HepG2 (cell line): Measurements from ENCODE around the gene TUBA4A.

Source experiments
- ERF ChIP-seq: IDR thresholded peaks from 2 replicates; pipeline ENCODE4 v1.6.1; 2018; ENCODE audit warnings: missing biosample characterization, missing genetic modification reagents
- NR3C1 ChIP-seq: sonication (generic); formaldehyde crosslinking; IDR thresholded peaks from 2 replicates; pipeline ENCODE4 v1.4.0; 2020; ENCODE audit warnings: missing genetic modification reagents
- NRL ChIP-seq: sonication (generic); formaldehyde crosslinking; IDR thresholded peaks from 2 replicates; pipeline ENCODE4 v1.5.0; 2020; ENCODE audit warnings: missing genetic modification reagents, mild to moderate bottlenecking, moderate library complexity, borderline replicate concordance
- POLR2AphosphoS5 ChIP-seq: IDR thresholded peaks from 2 replicates; pipeline ENCODE4 v1.6.1; 2012; ENCODE audit warnings: low read depth, low read length
- REST ChIP-seq, 2 experiments: IDR thresholded peaks; 2 replicates each; pipeline ENCODE4 v1.6.1; 2011 to 2012; ENCODE audit warnings: low read length in 2 of 2, borderline replicate concordance in 1 of 2, low read depth in 1 of 2, mild to moderate bottlenecking in 1 of 2, moderate library complexity in 1 of 2
- RFX1 ChIP-seq: fragments of 450-650 bp; IDR thresholded peaks from 2 replicates; pipeline ENCODE4 v1.6.1; 2017
- SMAD1 ChIP-seq: sonication (generic); formaldehyde crosslinking; IDR thresholded peaks from 2 replicates; pipeline ENCODE4 v1.4.0; 2020; ENCODE audit warnings: missing genetic modification reagents, low read depth, mild to moderate bottlenecking, borderline replicate concordance
- TCF12 ChIP-seq, 2 experiments: fragments of 450-650 bp in 1 of 2; sonication (generic) in 1 of 2; formaldehyde crosslinking in 1 of 2; IDR thresholded peaks; 2 replicates each; pipeline versions ENCODE4 v1.6.1 to v1.8.0; 2017 to 2022; ENCODE audit warnings: antibody characterized with exemption in 1 of 2, mild to moderate bottlenecking in 1 of 2, missing genetic modification reagents in 1 of 2, moderate library complexity in 1 of 2
- THAP8 ChIP-seq: sonication (generic); formaldehyde crosslinking; IDR thresholded peaks from 2 replicates; pipeline ENCODE4 v1.5.1; 2020; ENCODE audit warnings: missing genetic modification reagents, mild to moderate bottlenecking, borderline replicate concordance
- XRCC5 ChIP-seq: fragments of 200-400 bp; formaldehyde crosslinking; optimal IDR thresholded peaks from 2 replicates; pipeline ENCODE3; 2017; ENCODE audit warnings: mild to moderate bottlenecking, low read length
- ZKSCAN1 ChIP-seq: fragments of 150-350 bp; IDR thresholded peaks from 2 replicates; pipeline ENCODE4 v1.6.1; 2014; ENCODE audit warnings: low read length
- ZNF768 ChIP-seq: sonication (generic); formaldehyde crosslinking; IDR thresholded peaks from 2 replicates; pipeline ENCODE4 v1.4.0; 2020; ENCODE audit warnings: missing genetic modification reagents
- ZNF777 ChIP-seq: sonication (generic); formaldehyde crosslinking; IDR thresholded peaks from 2 replicates; pipeline ENCODE4 v1.4.0; 2020; ENCODE audit warnings: missing genetic modification reagents

- TF ChIP-seq ZKSCAN1 = no peak
- no peak for TF ChIP-seq ZNF777
- TF ChIP-seq NR3C1 (CRISPR knock-in tag) = no peak
- TF ChIP-seq SMAD1 (CRISPR knock-in tag) = no peak
- TF ChIP-seq XRCC5 = no peak
- TF ChIP-seq ZNF768 (CRISPR knock-in tag) = no peak
- no peak for TF ChIP-seq TCF12 (IDR thresholded peaks at IDR 0.05)
- TF ChIP-seq TCF12 (CRISPR knock-in tag; IDR thresholded peaks at IDR 0.05) = no peak
- no peak for TF ChIP-seq RFX1
- no peak for TF ChIP-seq NRL (CRISPR knock-in tag)
- TF ChIP-seq POLR2AphosphoS5 = no peak
- TF ChIP-seq REST (IDR thresholded peaks at IDR 0.05; ENCODE audit: borderline replicate concordance in 1 of 2, low read depth in 1 of 2, low read length in 2 of 2) = no peak
- TF ChIP-seq ERF (CRISPR knock-in tag) = no peak
- no peak for TF ChIP-seq THAP8
Measured at GRCh38 chr2:219228041-219228910, 25.4 kb downstream of the TUBA4A start.
